Mesendoderm (in vitro differentiated cells): Measurements from ENCODE around the gene SMTNL2.
"Not testable (repeated sequence)": the region's sequence is repeated elsewhere in the genome, so short reads cannot be mapped to it uniquely, and the experiment has no call there.

Experiments
- DNase-seq: peaks from one replicate; pipeline ENCODE4 v3.0.0; 2013
- H2AK5ac ChIP-seq: 2 replicates; pipeline ENCODE4 v1.6.1; 2013; ENCODE audit warnings: low read length, inconsistent platforms
- H2BK120ac ChIP-seq: 2 replicates; pipeline ENCODE4 v1.6.1; 2013; ENCODE audit warnings: low read depth, mild to moderate bottlenecking, low read length, moderate library complexity, mixed read lengths
- H2BK15ac ChIP-seq: replicated peaks from 2 replicates; pipeline ENCODE4 v1.6.1; 2013; ENCODE audit warnings: low read depth, mild to moderate bottlenecking, moderate library complexity
- H2BK5ac ChIP-seq: 2 replicates; pipeline ENCODE4 v1.6.1; 2013; ENCODE audit warnings: low read length, inconsistent platforms
- H3K18ac ChIP-seq: 2 replicates; pipeline ENCODE4 v1.6.1; 2013; ENCODE audit warnings: mild to moderate bottlenecking, low read length, mixed read lengths
- H3K23ac ChIP-seq: one replicate; pipeline ENCODE4 v1.6.1; 2013; ENCODE audit warnings: low read length
- H3K27ac ChIP-seq: 2 replicates; pipeline ENCODE4 v1.5.1; 2013; ENCODE audit warnings: low read depth, mild to moderate bottlenecking, inconsistent platforms, low read length, moderate library complexity
- H3K27me3 ChIP-seq: 2 replicates; pipeline ENCODE4 v1.6.1; 2013; ENCODE audit warnings: low read length, control low read depth, mild to moderate bottlenecking, inconsistent platforms; ENCODE audit not compliant: insufficient read depth, poor library complexity
- H3K36me3 ChIP-seq: 2 replicates; pipeline ENCODE4 v1.6.1; 2013; ENCODE audit warnings: low read length, inconsistent platforms; ENCODE audit not compliant: control insufficient read depth, insufficient read depth
- H3K4ac ChIP-seq: one replicate; pipeline ENCODE4 v1.6.1; 2013; ENCODE audit warnings: low read depth, mild to moderate bottlenecking, low read length, moderate library complexity
- H3K4me1 ChIP-seq: 2 replicates; pipeline ENCODE4 v1.6.1; 2013; ENCODE audit warnings: low read depth, low read length, inconsistent platforms; ENCODE audit not compliant: control insufficient read depth
- H3K4me2 ChIP-seq: 2 replicates; pipeline ENCODE4 v1.6.1; 2013; ENCODE audit warnings: low read length
- H3K4me3 ChIP-seq: 2 replicates; pipeline ENCODE4 v1.5.1; 2013; ENCODE audit warnings: mild to moderate bottlenecking, low read length
- H3K56ac ChIP-seq: one replicate; pipeline ENCODE4 v1.6.1; 2013; ENCODE audit warnings: low read length
- H3K79me1 ChIP-seq: 2 replicates; pipeline ENCODE4 v1.6.1; 2013; ENCODE audit warnings: low read length, inconsistent platforms
- H3K79me2 ChIP-seq: 2 replicates; pipeline ENCODE4 v1.6.1; 2013; ENCODE audit warnings: mild to moderate bottlenecking, low read length; ENCODE audit not compliant: control insufficient read depth, insufficient read depth
- H3K9ac ChIP-seq: 2 replicates; pipeline ENCODE4 v1.6.1; 2013; ENCODE audit warnings: low read length, inconsistent platforms
- H4K5ac ChIP-seq: one replicate; pipeline ENCODE4 v1.6.1; 2013; ENCODE audit warnings: low read length
- H4K8ac ChIP-seq: one replicate; pipeline ENCODE4 v1.6.1; 2013; ENCODE audit warnings: low read depth, mild to moderate bottlenecking, control low read depth, low read length, moderate library complexity
- WGBS: extraction: QIAGEN DNeasy Blood & Tissue Kit; methylation state at CpG from one replicate; pipeline ENCODE4 v1.1.7; 2013; ENCODE audit warnings: low lambda C conversion rate, missing lambda C conversion rate; ENCODE audit not compliant: insufficient coverage; ENCODE audit errors: extremely low coverage; 5-methylcytosine and 5-hydroxymethylcytosine counted together

Gene SMTNL2

DNA sequence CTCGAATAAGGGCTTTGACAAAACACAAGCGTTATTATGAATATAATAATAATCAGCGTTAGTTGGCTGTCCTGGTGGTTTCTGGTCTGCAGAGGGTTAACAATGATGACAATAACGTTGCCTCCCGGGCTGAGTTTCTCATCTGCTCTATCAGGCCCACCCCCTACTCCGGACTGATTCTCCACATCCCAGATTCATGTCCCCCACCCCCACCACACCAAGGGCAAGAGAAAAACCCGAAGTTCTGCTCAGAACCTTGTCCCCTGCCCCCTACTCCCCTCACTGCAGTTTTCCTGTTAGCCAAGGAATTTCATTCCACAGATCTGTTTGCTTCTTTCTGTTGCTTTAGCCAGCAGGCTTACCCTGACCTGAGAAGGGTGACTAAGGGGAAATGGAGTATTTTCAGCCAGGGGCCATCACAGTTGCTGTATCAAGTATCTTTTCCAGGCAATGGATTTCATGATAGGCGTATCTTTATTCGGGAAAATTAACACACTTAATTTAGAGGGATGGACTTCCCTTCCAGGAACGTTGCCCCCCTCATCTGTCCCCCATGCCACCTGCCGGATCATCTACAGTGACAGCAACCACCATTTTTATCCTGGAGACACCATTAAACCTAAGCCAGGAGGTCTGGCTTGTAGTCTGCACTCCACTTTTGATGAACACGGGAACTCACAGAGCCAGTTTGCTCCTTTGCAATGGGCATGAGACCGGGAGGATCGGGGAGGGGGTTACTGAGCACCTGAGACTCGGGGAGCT, 33.4 kb downstream of the SMTNL2 start:
- no peak overlapping the region for H3K18ac ChIP-seq
- H3K4ac ChIP-seq, result no peak overlapping the region
- H3K4me1 ChIP-seq, result no peaks in the 10 kb centered on the region
- no peaks in the 10 kb centered on the region for H3K36me3 ChIP-seq
- H2AK5ac ChIP-seq, result no peak overlapping the region
- no peak overlapping the region for H3K4me2 ChIP-seq
- H3K23ac ChIP-seq, result no peak overlapping the region
- no peak overlapping the region for H3K56ac ChIP-seq
- no peak overlapping the region for H3K9ac ChIP-seq
- no peaks in the 10 kb centered on the region for H3K27me3 ChIP-seq
- H2BK120ac ChIP-seq, result no peak overlapping the region
- H3K79me2 ChIP-seq, result no peaks in the 10 kb centered on the region
- DNase-seq, result peak; percentile 41
- H3K27ac ChIP-seq, result no peak overlapping the region
- H2BK5ac ChIP-seq, result no peak overlapping the region
- no CpG with 5 or more reads among the region's 15 CpGs for WGBS
- no peak overlapping the region for H3K4me3 ChIP-seq
- H4K8ac ChIP-seq, result no peak overlapping the region
- H4K5ac ChIP-seq, result no peak overlapping the region
- H3K79me1 ChIP-seq, result no peaks in the 10 kb centered on the region
- no peak overlapping the region for H2BK15ac ChIP-seq

GRCh38 chr17:4620531-4621101, 36.3 kb downstream of the SMTNL2 start:
- Histone ChIP-seq H3K4me2 (no peak overlapping the region), H3K56ac (no peak overlapping the region), H2BK5ac (no peak overlapping the region), H2AK5ac (no peak overlapping the region), H4K5ac (no peak overlapping the region), H3K9ac (no peak overlapping the region), H2BK120ac (no peak overlapping the region), H2BK15ac (no peak overlapping the region), H3K27me3 (no peaks in the 10 kb centered on the region), H3K36me3 (no peaks in the 10 kb centered on the region), H3K23ac (no peak overlapping the region), H3K4me3 (no peak overlapping the region), H4K8ac (no peak overlapping the region), H3K4ac (no peak overlapping the region), H3K27ac (no peak overlapping the region), H3K79me2 (no peaks in the 10 kb centered on the region), H3K4me1 (no peaks in the 10 kb centered on the region), H3K18ac (no peak overlapping the region), H3K79me1 (no peaks in the 10 kb centered on the region)
- WGBS, result no CpG with 5 or more reads among the region's 4 CpGs
- DNase-seq, result no peak

- Histone ChIP-seq H3K79me1 (no peaks in the 10 kb centered on the region), H3K36me3 (no peaks in the 10 kb centered on the region), H3K23ac (no peak overlapping the region), H2BK5ac (no peak overlapping the region), H3K4me1 (no peaks in the 10 kb centered on the region), H3K9ac (no peak overlapping the region), H3K4me3 (no peak overlapping the region), H2BK15ac (no peak overlapping the region), H4K8ac (no peak overlapping the region), H3K27me3 (no peaks in the 10 kb centered on the region), H3K4ac (no peak overlapping the region), H3K4me2 (no peak overlapping the region), H3K18ac (no peak overlapping the region), H2BK120ac (no peak overlapping the region), H2AK5ac (no peak overlapping the region), H4K5ac (no peak overlapping the region), H3K27ac (no peak overlapping the region), H3K79me2 (no peaks in the 10 kb centered on the region), H3K56ac (no peak overlapping the region)
- WGBS, result no CpG with 5 or more reads among the region's 1 CpG
- no peak for DNase-seq
These were observed 38.0 kb downstream of the SMTNL2 start for GRCh38 chr17:4622375-4622774.

DNA sequence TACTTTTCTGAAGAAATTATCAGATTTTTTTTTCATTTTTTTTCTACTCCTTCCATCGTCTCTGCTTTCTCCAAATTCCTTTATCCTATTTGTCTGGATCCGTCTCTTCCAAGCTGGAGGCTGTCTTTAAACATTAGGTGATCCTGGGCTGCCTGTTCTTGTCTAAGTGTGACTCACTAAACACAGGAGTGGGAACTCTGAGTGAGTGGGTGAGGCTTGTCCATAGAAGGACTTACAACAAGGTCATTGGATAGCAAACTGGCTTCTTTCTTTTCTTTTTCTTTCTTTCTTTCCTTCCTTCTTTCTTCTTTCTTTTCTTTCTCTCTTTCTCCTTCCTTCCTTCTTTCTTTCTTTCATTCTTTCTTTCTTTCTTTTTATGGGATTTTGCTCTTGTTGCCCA, 38.9 kb downstream of the SMTNL2 start:
- Histone ChIP-seq H4K5ac (no peak overlapping the region), H3K79me1 (no peaks in the 10 kb centered on the region), H3K56ac (no peak overlapping the region), H3K9ac (no peak overlapping the region), H3K18ac (no peak overlapping the region), H3K79me2 (no peaks in the 10 kb centered on the region), H3K27me3 (no peaks in the 10 kb centered on the region), H2BK5ac (no peak overlapping the region), H2BK15ac (no peak overlapping the region), H2BK120ac (no peak overlapping the region), H3K36me3 (no peaks in the 10 kb centered on the region), H2AK5ac (no peak overlapping the region), H4K8ac (no peak overlapping the region), H3K4me2 (no peak overlapping the region), H3K4me3 (no peak overlapping the region), H3K4me1 (no peaks in the 10 kb centered on the region), H3K27ac (no peak overlapping the region), H3K4ac (no peak overlapping the region), H3K23ac (no peak overlapping the region)
- WGBS, result no CpG with 5 or more reads among the region's 2 CpGs
- no peak for DNase-seq

- H4K5ac ChIP-seq, H4K8ac ChIP-seq, H3K9ac ChIP-seq, H2BK5ac ChIP-seq, H3K18ac ChIP-seq, H3K36me3 ChIP-seq, H3K27me3 ChIP-seq, H3K4ac ChIP-seq, H3K79me2 ChIP-seq, H3K27ac ChIP-seq, H3K4me3 ChIP-seq, H2AK5ac ChIP-seq, H3K4me1 ChIP-seq, H2BK120ac ChIP-seq, H2BK15ac ChIP-seq, H3K23ac ChIP-seq, H3K4me2 ChIP-seq, H3K56ac ChIP-seq, H3K79me1 ChIP-seq: not testable (repeated sequence)
- DNase-seq, result peak; percentile 30
- WGBS, result no CpG with 5 or more reads among the region's 3 CpGs
These were observed 40.2 kb downstream of the SMTNL2 start for GRCh38 chr17:4624451-4624911.
